ENCODE data around the gene SLC6A3. TPM values are rescaled to one million over a fixed set of nuclear protein-coding genes. Genes with fewer than 3 reads are reported as not detected.

Gene SLC6A3
- total RNA-seq, 2 donors from 2014 or later: not detected

DNA sequence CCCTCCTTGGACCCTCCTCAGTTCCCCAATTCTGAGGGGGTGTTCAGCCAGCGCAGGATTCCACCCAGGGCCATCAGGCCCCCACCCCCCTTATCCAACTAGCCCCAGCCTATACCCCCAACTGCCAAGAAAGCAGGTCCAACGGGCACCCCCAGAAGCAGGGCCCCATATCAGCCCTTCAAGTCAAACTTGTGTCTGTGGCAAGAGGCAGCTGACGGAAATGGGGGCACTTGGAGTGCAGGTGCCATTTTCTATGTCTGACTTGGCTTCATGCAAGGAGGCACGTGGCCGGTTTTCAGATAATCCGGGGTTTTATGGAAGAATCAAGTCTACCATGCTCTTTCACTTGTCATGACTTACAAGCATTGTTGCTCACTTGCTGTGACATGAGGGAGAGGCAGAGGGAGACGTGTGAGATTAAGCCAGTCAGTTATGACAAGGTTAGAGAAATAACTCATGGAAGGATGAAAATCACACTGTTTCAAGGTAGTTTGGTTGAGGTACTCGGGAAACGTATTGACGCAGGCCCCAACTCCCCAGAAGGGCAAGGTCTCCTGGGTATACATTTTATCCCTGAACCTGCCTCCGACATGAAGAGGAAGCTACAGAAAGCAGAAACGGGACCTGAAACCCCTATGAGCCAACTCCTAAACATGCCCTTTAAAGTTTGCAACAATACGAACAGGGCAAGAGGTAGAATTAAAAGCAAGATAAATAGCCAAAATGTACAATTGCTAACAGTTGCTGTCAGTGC, 73.8 kb downstream of the SLC6A3 start:
- H3K27ac ChIP-seq: no peak overlapping the region
- H3K36me3 ChIP-seq: no peaks in the 10 kb centered on the region
- TF ChIP-seq, protein P1, sequence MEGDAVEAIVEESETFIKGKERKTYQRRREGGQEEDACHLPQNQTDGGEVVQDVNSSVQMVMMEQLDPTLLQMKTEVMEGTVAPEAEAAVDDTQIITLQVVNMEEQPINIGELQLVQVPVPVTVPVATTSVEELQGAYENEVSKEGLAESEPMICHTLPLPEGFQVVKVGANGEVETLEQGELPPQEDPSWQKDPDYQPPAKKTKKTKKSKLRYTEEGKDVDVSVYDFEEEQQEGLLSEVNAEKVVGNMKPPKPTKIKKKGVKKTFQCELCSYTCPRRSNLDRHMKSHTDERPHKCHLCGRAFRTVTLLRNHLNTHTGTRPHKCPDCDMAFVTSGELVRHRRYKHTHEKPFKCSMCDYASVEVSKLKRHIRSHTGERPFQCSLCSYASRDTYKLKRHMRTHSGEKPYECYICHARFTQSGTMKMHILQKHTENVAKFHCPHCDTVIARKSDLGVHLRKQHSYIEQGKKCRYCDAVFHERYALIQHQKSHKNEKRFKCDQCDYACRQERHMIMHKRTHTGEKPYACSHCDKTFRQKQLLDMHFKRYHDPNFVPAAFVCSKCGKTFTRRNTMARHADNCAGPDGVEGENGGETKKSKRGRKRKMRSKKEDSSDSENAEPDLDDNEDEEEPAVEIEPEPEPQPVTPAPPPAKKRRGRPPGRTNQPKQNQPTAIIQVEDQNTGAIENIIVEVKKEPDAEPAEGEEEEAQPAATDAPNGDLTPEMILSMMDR (IDR thresholded peaks at IDR 0.05): no peak
- intact Hi-C loops (cut with DNase I): no loop called here
- no peak for DNase-seq
- no peak overlapping the region for H3K4me3 ChIP-seq
- no peak overlapping the region for H3K9ac ChIP-seq (ENCODE audit: low read depth in 2 of 2, low read length in 2 of 2)
- no peaks in the 10 kb centered on the region for H3K27me3 ChIP-seq
- H3K4me1 ChIP-seq: no peaks in the 10 kb centered on the region
- H3K9me3 ChIP-seq: no peaks in the 10 kb centered on the region

- TF ChIP-seq, protein P1 (IDR thresholded peaks at IDR 0.05): no peak
- Histone ChIP-seq H3K4me1 (no peaks in the 10 kb centered on the region), H3K9me3 (no peaks in the 10 kb centered on the region), H3K27ac (no peak overlapping the region), H3K4me3 (no peak overlapping the region), H3K27me3 (no peaks in the 10 kb centered on the region), H3K36me3 (no peaks in the 10 kb centered on the region), H3K9ac (ENCODE audit: low read depth in 2 of 2, low read length in 2 of 2) (no peak overlapping the region)
- no peak for DNase-seq
- intact Hi-C loops (cut with DNase I): no loop called here
These were observed 75.2 kb downstream of the SLC6A3 start for GRCh38 chr5:1370006-1370405.

DNA sequence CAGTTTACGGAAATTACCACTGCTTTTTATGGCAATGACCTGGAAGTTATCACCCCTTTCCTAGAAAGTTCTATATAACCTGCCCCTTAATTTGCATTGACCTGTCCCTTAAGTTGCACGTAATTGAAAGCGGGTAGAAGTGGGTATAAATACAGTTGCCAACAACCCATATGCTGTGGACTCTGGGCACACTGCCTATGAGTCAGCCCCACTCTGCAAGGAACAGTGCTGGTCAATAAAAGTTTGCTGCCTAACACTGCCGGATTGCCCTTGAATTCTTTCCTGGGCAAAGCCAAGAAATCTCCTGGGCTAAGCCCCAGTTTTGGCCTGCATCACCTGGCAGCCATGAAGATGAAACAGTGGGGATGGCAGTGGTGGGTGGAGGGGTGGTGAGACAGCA, 76.5 kb downstream of the SLC6A3 start:
- Histone ChIP-seq H3K9ac (ENCODE audit: low read depth in 2 of 2, low read length in 2 of 2) (no peak overlapping the region), H3K27ac (no peak overlapping the region), H3K4me1 (no peaks in the 10 kb centered on the region), H3K4me3 (no peak overlapping the region), H3K9me3 (no peaks in the 10 kb centered on the region), H3K36me3 (no peaks in the 10 kb centered on the region), H3K27me3 (no peaks in the 10 kb centered on the region)
- TF ChIP-seq, protein P1 (IDR thresholded peaks at IDR 0.05): no peak
- no peak for DNase-seq
- intact Hi-C loops (cut with DNase I): no loop called here

- Histone ChIP-seq H3K9me3 (no peaks in the 10 kb centered on the region), H3K27me3 (no peaks in the 10 kb centered on the region), H3K36me3 (no peaks in the 10 kb centered on the region), H3K4me3 (no peak overlapping the region), H3K4me1 (no peaks in the 10 kb centered on the region), H3K9ac (ENCODE audit: low read depth in 2 of 2, low read length in 2 of 2) (no peak overlapping the region), H3K27ac (no peak overlapping the region)
- no peak for DNase-seq
- intact Hi-C loops (cut with DNase I): no loop called here
- TF ChIP-seq, protein P1 (IDR thresholded peaks at IDR 0.05): no peak
These were observed 77.0 kb downstream of the SLC6A3 start for GRCh38 chr5:1368236-1368635.

GRCh38 chr5:1367149-1367548, 78.1 kb downstream of the SLC6A3 start:
- H3K9me3 ChIP-seq: no peaks in the 10 kb centered on the region
- H3K27ac ChIP-seq: no peak overlapping the region
- intact Hi-C loops (cut with DNase I): no loop called here
- TF ChIP-seq, protein P1 (IDR thresholded peaks at IDR 0.05): no peak
- no peaks in the 10 kb centered on the region for H3K27me3 ChIP-seq
- no peak for DNase-seq
- no peaks in the 10 kb centered on the region for H3K36me3 ChIP-seq
- H3K4me1 ChIP-seq: no peaks in the 10 kb centered on the region
- H3K4me3 ChIP-seq: no peak overlapping the region
- H3K9ac ChIP-seq (ENCODE audit: low read depth in 2 of 2, low read length in 2 of 2): no peak overlapping the region
